Muscle layer of colon (tissue), 2 donors: ENCODE data around the gene ZNF652.

Experiments
- H3K27ac ChIP-seq: one replicate; pipeline ENCODE4 v1.7.0; 2013; ENCODE audit warnings: low read depth, mild to moderate bottlenecking, low read length, moderate library complexity
- H3K27me3 ChIP-seq, 2 donors: one replicate each; pipeline ENCODE4 v1.7.0; 2013; ENCODE audit warnings: low read length in 2 of 2, mild to moderate bottlenecking in 2 of 2; ENCODE audit not compliant: insufficient read depth in 2 of 2, control insufficient read depth in 1 of 2
- H3K36me3 ChIP-seq: one replicate; pipeline ENCODE4 v1.7.0; 2013; ENCODE audit warnings: mild to moderate bottlenecking, low read length; ENCODE audit not compliant: insufficient read depth
- H3K4me1 ChIP-seq: one replicate; pipeline ENCODE4 v1.7.0; 2013; ENCODE audit warnings: mild to moderate bottlenecking, low read length; ENCODE audit not compliant: insufficient read depth
- H3K4me3 ChIP-seq, 2 donors: one replicate each; pipeline ENCODE4 v1.7.0; 2013; ENCODE audit warnings: low read length in 2 of 2, low read depth in 1 of 2, mild to moderate bottlenecking in 1 of 2, moderate library complexity in 1 of 2
- H3K9ac ChIP-seq: one replicate; pipeline ENCODE4 v1.7.0; 2013; ENCODE audit warnings: low read length
- H3K9me3 ChIP-seq: one replicate; pipeline ENCODE4 v1.7.0; 2013; ENCODE audit warnings: mild to moderate bottlenecking, low read length
- donor health status: abdominal sarcoma.
- donor health status: Adenocarcinoma of cecum.

The ZNF652 gene

DNA sequence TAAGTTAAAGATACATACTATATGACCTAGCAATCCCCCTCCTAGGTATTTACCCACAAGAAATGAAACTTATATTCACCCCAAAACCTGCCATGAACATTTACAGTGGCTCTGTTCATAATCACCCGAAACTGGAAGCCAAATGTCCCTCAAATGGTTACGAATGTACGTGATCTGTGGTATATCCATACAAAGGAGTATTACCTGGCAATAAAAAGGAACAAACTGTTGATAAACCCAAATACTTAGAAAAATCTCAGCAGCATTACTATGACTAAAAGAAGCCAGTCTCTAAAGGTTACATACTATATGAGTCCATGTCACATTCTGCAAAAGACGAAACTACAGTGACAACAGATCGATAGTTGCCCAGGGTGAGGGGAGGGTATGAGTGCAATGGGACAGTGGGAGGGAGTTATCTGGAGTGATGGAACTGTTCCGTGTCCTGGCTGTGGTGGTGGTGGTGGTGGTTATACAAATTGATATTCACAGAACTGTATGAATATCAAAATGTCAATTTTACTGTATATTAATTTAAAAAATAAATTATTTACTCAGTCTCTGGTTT is 9.4 kb downstream of the ZNF652 start:
- H3K36me3 ChIP-seq: peaks cover 7% of the 10 kb centered on the region
- no peak overlapping the region for H3K4me3 ChIP-seq
- H3K4me1 ChIP-seq: peaks cover 7% of the 10 kb centered on the region
- H3K9ac ChIP-seq: no peak overlapping the region
- no peaks in the 10 kb centered on the region for H3K9me3 ChIP-seq
- no peak overlapping the region for H3K27ac ChIP-seq
- H3K27me3 ChIP-seq: no peaks in the 10 kb centered on the region

DNA sequence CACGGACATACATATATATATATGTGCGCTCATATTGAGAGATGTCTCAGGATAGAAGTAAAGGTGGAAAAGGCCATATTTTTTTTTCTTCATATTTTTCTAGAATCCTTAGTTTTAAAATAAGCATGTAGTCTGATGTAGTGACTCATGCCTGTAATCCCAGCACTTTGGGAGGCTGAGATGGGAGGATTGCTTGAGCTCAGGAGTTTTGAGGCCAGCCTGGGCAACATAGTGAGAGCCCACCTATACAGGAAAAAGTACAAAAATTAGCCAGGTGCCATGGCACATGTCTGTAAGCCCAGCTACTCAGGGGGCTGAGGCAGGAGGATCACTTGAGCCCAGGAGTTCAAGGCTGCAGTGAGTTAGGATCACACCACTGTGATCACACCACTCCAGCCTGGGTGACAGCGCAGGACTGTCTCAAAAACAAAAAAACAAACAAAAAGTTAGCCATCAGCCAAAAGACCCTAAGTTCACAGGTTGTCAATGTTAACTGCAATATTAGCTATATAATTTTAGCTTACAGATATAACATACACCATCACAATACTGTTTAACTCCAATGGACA is 10.4 kb downstream of the ZNF652 start:
- H3K4me1 ChIP-seq: peaks cover 5% of the 10 kb centered on the region
- H3K9ac ChIP-seq: no peak overlapping the region
- no peak overlapping the region for H3K4me3 ChIP-seq
- H3K9me3 ChIP-seq: no peaks in the 10 kb centered on the region
- H3K27ac ChIP-seq: no peak overlapping the region
- no peaks in the 10 kb centered on the region for H3K27me3 ChIP-seq
- H3K36me3 ChIP-seq: peaks cover 7% of the 10 kb centered on the region

DNA sequence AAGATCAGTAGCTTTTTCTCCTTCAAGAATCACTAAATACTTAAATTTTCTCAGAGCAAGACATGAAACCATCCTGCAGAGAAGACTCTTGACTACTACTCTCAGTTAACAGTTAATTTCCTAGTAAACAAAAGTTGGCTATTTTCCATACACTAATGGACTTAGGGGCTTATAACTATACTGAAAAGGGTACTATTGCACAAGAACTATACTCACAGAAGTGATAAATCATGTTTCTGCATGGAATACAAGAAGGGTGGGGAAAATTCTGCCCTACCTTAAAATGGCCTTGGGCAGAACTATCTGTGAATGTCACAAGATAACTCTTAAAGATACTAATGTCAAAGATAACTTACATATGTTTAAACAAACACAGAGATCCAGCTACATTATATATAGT is 12.5 kb downstream of the ZNF652 start:
- H3K9me3 ChIP-seq: no peaks in the 10 kb centered on the region
- H3K4me1 ChIP-seq: peaks cover 5% of the 10 kb centered on the region
- H3K36me3 ChIP-seq: peaks cover 7% of the 10 kb centered on the region
- no peak overlapping the region for H3K4me3 ChIP-seq
- no peak overlapping the region for H3K27ac ChIP-seq
- no peaks in the 10 kb centered on the region for H3K27me3 ChIP-seq
- no peak overlapping the region for H3K9ac ChIP-seq

DNA sequence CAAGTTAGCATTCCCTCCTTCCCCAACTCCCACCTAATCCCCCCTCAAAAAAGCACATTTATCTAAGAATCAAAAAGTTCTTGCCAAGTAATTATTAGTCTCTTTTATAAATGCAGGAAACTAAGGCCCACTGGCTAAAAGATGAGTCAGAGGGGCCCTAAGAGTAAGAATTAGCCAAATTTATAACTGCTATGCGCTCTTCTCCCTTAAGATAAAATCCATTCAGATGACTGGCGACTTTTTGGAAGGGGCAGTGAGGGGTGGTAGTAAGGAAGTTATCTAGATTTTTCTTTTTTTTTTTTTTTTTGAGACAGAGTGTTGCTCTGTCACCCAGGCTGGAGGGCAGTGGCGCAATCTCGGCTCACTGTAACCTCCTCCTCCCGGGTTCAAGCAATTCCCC is 17.1 kb downstream of the ZNF652 start:
- peaks cover 6% of the 10 kb centered on the region for H3K36me3 ChIP-seq
- no peak overlapping the region for H3K9ac ChIP-seq
- H3K4me1 ChIP-seq: peaks cover 8% of the 10 kb centered on the region
- H3K27me3 ChIP-seq: no peaks in the 10 kb centered on the region
- H3K27ac ChIP-seq: no peak overlapping the region
- no peak overlapping the region for H3K4me3 ChIP-seq
- H3K9me3 ChIP-seq: no peaks in the 10 kb centered on the region

DNA sequence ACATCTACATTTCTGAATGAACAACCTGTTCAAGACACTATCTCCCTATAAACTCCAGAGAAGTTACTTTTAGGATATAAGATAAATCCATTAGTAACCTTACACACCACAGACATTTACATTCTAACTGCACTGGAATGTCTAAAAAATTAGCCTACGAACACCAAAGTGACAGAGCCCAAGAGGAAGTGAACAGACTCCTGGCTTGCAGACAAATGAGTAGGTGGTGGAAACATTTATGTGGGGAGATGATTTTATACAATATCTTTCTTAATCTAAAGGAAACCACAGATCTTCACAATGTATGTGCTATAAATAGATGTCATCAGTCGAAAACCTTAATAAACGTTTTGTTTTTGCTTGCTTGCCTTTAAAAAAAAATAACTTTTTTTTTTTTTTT is 18.8 kb downstream of the ZNF652 start:
- Histone ChIP-seq H3K9me3 (no peaks in the 10 kb centered on the region), H3K4me1 (peaks cover 8% of the 10 kb centered on the region), H3K36me3 (no peaks in the 10 kb centered on the region), H3K4me3 (no peak overlapping the region), H3K9ac (no peak overlapping the region), H3K27ac (no peak overlapping the region), H3K27me3 (no peaks in the 10 kb centered on the region)

DNA sequence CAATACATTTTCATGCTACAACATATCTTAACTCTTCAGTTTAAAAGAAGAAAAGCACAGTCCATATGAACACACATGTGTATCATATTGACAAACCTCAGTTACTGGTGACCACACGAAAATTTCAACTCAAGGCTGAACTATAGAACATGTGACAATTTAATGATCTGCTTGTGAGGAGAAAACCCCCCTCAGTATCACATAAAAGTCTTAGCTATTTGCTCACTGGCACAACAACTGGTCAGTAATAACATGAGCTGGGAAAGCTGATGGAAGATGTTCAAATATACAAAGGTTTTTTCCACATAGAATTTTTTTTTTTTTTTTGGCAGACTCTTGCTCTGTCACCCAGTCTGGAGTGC is 19.5 kb downstream of the ZNF652 start:
- no peak overlapping the region for H3K4me3 ChIP-seq
- H3K9ac ChIP-seq: no peak overlapping the region
- no peaks in the 10 kb centered on the region for H3K9me3 ChIP-seq
- no peaks in the 10 kb centered on the region for H3K27me3 ChIP-seq
- no peaks in the 10 kb centered on the region for H3K36me3 ChIP-seq
- H3K27ac ChIP-seq: no peak overlapping the region
- H3K4me1 ChIP-seq: peaks cover 8% of the 10 kb centered on the region

DNA sequence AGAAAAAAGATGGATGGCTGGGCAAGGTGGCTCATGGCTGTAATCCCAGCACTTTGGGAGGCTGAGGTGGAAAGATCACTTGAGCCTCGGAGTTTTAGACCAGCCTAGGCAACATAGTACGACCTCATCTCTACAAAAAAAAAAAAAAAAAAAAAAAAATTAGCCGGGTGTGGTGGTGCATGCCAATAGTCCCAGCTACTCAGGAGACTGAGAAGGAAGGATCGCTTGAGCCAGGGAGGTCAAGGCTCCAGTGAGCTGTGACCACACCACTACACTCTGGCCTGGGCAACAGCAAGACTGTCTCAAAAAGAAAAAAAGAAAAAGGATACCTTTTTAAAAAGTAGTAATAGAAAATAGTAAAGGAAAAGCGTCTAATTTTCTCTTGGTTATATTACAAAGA is 20.7 kb downstream of the ZNF652 start:
- no peak overlapping the region for H3K27ac ChIP-seq

DNA sequence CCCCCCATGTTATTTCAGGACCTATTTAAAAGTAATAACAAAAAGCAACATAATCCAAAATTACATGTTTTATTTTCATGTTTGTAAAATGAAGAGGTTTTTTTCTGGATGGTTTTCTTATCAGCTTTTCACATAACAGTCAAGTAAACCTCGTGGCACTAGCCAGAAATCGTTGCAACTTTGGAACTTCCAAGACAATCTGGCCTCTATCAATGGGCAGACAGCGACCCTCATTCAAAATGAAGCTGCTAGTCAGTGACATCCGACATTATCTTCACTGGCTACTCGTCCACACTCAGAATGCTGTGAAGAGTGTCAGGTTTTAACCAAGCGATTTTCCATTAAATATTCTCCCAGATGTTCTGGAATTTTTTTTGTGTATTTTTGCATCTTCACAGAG is 22.7 kb downstream of the ZNF652 start:
- Histone ChIP-seq H3K9ac (no peak overlapping the region), H3K27ac (no peak overlapping the region), H3K4me1 (peaks cover 18% of the 10 kb centered on the region), H3K9me3 (no peaks in the 10 kb centered on the region), H3K36me3 (no peaks in the 10 kb centered on the region), H3K27me3 (no peaks in the 10 kb centered on the region), H3K4me3 (no peak overlapping the region)

More for the DNA sequence above, 20.7 kb downstream of the ZNF652 start:
- H3K9ac ChIP-seq: no peak overlapping the region
- no peaks in the 10 kb centered on the region for H3K9me3 ChIP-seq
- no peak overlapping the region for H3K4me3 ChIP-seq
- peaks cover 8% of the 10 kb centered on the region for H3K4me1 ChIP-seq
- H3K27me3 ChIP-seq: no peaks in the 10 kb centered on the region
- H3K36me3 ChIP-seq: no peaks in the 10 kb centered on the region

DNA sequence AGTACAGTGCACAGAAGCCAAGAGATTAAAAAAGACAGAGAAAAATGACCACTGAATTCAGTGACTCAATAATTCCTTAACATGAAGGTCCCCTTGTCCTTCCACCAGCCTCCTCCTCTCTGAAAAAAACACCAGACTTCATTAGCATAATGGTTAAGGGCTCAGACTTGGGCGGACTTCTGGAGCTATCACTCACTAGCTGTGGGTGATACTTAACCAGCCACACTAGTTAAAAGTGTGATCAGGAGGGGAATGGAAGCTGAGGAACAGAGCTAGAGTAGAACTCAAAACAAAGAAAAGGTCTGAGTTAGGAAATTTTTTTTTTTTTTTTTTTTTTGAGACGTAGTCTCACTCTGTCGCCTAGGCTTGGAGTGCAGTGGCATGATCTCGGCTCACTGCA is 23.2 kb downstream of the ZNF652 start:
- Histone ChIP-seq H3K36me3 (no peaks in the 10 kb centered on the region), H3K27me3 (no peaks in the 10 kb centered on the region), H3K27ac (no peak overlapping the region), H3K4me3 (no peak overlapping the region), H3K9me3 (no peaks in the 10 kb centered on the region), H3K9ac (no peak overlapping the region), H3K4me1 (peaks cover 21% of the 10 kb centered on the region)

DNA sequence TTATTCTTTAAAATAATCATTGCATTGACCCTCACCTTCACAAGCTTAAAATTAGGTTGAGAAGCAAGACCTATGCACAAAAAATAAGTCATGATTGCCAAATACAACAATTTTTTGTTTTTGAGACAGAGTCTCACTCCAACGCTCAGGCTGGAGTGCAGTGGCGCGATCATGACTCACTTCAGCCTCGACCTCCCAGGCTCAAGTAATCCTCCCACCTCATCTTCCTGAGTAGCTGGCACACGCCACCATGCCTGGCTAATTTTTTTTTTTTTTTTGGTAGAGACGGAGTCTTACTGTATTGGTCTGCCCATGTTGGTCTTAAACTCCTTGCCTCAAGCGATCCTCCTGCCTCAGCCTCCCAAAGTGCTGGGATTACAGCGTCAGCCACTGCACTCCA is 24.2 kb downstream of the ZNF652 start:
- Histone ChIP-seq H3K27ac (no peak overlapping the region), H3K27me3 (no peaks in the 10 kb centered on the region), H3K9ac (no peak overlapping the region), H3K36me3 (no peaks in the 10 kb centered on the region), H3K4me3 (no peak overlapping the region), H3K9me3 (no peaks in the 10 kb centered on the region), H3K4me1 (peaks cover 17% of the 10 kb centered on the region)

DNA sequence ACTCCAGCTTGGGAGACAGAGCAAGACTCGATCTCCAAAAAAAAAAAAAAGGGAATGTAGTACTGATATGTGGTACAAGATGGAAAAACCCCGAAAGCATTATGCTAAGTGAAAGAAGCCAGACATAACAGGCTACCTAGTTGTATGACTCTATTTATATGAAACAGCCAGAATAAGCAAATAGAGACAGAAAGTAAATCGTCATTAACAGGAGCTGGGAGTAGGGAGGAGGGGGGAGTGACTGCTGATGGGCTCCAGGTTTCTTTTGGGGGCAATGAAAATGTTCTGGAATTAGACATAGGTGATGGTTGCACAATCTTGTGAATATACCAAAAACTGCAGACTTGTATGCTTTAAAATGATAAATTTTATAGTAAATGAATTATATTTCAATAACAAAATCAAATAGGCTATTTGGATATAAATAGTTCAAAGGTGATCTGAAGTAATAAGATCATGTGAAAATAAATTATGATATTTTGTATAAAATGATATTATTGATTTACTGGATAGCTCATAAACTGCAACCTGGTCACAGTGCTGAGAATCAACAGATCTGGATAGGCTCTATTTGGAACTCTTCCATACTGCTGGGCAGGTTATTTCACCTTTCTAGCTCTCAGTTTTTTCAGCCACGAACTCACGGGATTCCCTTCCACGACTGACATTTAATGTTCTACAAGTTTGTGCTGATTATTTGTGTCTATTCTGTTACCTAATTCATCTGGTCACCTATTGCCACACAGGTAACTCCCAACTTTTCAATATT is 27.1 kb downstream of the ZNF652 start:
- H3K4me1 ChIP-seq: peaks cover 14% of the 10 kb centered on the region
- no peak overlapping the region for H3K9ac ChIP-seq
- no peak overlapping the region for H3K27ac ChIP-seq
- H3K4me3 ChIP-seq: no peak overlapping the region
- no peaks in the 10 kb centered on the region for H3K36me3 ChIP-seq
- no peaks in the 10 kb centered on the region for H3K27me3 ChIP-seq
- no peaks in the 10 kb centered on the region for H3K9me3 ChIP-seq

DNA sequence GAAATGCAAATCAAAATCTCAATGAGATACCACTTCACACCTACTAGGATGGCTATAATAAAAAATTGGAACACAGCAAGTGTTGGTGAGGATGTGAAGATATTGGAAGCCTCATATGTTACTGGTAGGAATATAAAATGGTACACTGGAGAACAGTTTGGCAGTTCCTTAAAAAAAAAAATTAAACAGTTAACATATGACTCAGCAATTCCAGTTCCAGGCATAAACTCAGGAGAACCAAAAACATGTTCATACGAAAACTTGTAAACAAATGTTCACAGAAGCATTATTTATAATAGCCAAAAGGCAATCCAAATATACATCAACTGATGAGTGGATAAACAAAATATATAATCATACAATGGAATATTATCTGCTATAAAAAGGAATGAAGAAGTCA is 28.2 kb downstream of the ZNF652 start:
- Histone ChIP-seq H3K9me3 (no peaks in the 10 kb centered on the region), H3K4me1 (peaks cover 21% of the 10 kb centered on the region), H3K27me3 (no peaks in the 10 kb centered on the region), H3K27ac (peak overlapping the region; percentile 23), H3K4me3 (no peak overlapping the region), H3K36me3 (no peaks in the 10 kb centered on the region), H3K9ac (no peak overlapping the region)
